Measurements from ENCODE around the gene NUCB2.
"Not testable (repeated sequence)": the region's sequence is repeated elsewhere in the genome, so short reads cannot be mapped to it uniquely, and the experiment has no call there.

NUCB2 gene

GRCh38 chr11:17276236-17277023, at the start of gene NUCB2:
NUCB2 (plus strand) TSS chr11:17276739; CDS start chr11:17295324, 18,585 bp downstream.
- peak; percentile 96 for DNase-seq

DNA sequence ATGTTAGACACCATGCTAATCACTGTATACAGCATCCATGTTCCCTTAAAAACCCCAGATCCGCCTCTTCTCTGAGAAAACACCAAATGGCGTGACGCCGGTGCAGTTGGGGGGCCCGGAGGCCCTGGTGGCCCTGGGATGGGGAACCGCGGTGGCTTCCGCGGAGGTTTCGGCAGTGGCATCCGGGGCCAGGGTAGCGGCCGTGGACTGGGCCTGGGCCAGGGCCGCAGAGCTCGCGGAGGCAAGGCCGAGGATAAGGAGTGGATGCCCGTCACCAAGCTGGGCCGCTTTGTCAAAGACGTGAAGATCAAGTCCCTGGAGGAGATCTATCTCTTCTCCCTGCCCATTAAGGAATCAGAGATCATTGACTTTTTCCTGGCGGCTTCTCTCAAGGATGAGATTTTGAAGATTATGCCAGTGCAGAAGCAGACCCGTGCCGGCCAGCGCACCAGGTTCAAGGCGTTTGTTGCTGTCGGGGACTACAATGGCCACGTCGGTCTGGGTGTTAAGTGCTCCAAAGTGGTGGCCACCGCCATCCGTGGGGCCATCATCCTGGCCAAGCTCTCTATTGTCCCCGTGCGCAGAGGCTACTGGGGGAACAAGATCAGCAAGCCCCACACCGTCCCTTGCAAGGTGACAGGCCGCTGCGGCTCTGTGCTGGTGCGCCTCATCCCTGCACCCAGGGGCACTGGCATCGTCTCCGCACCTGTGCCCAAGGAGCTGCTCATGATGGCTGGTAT, 48.2 kb upstream of the NUCB2 start:
- not testable (repeated sequence) for DNase-seq

GRCh38 chr11:17229481-17230152, 46.9 kb upstream of the NUCB2 start:
- DNase-seq: no peak

- DNase-seq: no peak
These were observed 45.4 kb upstream of the NUCB2 start for GRCh38 chr11:17230867-17231851.

DNA sequence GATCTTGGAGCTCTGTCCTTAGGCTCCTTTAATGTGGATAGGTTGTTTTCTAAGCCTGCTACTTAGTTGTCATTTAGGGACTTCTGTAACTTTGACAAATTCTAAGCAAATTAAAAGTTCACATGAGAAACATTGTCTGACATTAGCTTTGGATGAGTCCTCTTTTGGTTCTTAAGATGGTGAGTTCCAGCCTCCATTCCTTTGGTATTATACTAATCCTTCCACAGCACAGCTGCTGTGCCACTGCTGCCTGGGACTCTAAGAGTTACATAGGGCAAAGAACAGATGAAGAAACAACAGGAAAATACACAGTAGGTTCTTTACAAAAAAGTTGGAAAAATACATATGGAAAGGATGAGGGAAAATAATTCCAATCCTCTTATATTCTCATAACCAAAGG, 43.4 kb upstream of the NUCB2 start:
- no peak for DNase-seq

DNA sequence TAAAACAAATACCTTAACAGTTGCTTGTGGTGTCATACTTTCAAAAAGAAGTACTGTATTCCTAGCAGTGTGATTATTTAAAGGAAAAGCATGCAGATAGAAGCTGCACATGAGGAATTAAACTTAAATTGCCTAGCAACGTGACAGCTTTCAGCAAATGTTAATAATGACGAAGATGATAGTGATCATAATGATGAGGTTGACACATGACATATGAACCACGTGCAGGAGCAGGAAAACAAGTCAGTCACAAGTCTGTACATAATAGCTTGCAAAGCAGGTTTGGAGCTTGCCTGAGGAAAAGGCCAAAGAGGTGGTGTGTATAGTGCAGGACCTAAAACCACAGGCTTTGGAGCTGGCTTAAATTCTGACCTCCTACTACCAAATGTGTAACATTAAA, 38.2 kb upstream of the NUCB2 start:
- no peak for DNase-seq

- DNase-seq: not testable (repeated sequence)
These were observed 36.6 kb upstream of the NUCB2 start for GRCh38 chr11:17239927-17240326.

DNA sequence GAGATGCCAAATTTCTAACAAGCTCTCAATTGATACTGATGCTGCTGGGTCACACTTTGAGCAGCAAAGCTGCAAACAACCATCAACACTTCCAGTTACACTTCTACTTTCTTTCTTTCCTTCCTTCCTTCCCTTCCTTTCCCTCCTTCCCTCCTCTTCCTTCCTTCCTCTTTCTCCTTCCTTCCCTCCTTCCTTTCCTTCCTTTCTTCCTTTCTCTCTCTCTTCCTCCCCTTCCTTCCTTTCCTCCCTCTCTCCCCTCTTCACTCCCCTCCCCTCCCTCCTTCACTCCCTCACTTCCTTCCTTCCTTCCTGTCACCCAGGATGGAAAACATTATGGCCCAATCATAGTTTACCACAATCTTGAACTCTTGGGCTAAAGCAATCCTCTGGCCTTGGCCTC, 35.8 kb upstream of the NUCB2 start:
- no peak for DNase-seq

DNA sequence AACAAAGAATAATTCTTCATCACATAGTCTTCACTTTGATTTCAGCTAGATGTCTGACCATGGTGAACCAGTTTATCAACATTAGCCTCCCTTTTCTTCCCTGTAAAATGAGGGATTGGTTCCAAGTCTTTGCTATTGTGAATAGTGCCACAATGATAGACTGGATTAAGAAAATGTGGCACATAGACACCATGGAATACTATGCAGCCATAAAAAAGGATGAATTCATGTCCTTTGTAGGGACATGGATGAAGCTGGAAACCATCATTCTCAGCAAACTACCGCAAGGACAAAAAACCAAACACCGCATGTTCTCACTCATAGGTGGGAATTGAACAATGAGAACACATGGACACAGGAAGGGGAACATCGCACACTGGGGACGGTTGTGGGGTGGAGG, 33.6 kb upstream of the NUCB2 start:
- DNase-seq: not testable (repeated sequence)

DNA sequence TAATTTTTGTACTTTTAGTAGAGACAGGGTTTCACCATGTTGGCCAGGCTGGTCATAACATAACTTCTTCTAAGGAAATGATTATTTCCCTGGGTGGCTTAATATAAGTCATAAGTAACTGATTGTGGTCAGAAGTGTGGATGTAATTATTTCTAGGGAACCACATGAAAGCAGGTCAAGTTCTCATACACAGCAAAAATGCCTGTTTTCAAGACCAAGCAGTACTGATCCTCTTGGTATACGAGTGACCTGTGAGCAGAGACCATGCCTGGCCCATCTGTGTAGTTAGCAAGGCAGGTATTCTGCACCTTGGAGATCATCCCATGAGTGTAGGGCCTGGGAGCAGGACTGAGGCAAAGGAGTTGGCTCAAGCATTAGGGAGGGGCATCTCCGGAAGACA, 32.5 kb upstream of the NUCB2 start:
- DNase-seq: no peak

- no peak for DNase-seq
These were observed 25.8 kb upstream of the NUCB2 start for GRCh38 chr11:17250561-17251350.

DNA sequence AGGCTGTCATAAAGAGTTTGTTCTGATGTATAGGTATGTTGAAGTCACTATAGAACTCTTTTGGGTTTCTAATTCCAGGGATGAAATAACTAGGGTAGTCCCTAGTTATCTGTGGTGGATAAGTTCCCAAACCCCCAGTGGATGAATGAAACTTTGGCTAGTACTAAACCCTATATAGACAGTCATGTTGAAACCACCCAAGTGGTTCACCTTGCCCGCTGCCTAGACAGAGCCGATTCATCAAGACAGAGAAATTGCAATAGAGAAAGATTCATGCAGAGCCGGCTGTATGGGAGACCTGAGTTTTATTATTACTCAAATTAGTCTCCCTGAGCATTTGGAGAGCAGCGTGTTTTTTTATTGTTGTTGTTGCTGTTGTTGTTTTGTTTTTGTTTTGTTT, 23.8 kb upstream of the NUCB2 start:
- no peak for DNase-seq

- no peak for DNase-seq
These were observed 20.0 kb upstream of the NUCB2 start for GRCh38 chr11:17256512-17256911.

- DNase-seq: no peak
These were observed 19.3 kb upstream of the NUCB2 start for GRCh38 chr11:17257196-17257595.

- DNase-seq: no peak
These were observed 17.9 kb upstream of the NUCB2 start for GRCh38 chr11:17258670-17259069.

DNA sequence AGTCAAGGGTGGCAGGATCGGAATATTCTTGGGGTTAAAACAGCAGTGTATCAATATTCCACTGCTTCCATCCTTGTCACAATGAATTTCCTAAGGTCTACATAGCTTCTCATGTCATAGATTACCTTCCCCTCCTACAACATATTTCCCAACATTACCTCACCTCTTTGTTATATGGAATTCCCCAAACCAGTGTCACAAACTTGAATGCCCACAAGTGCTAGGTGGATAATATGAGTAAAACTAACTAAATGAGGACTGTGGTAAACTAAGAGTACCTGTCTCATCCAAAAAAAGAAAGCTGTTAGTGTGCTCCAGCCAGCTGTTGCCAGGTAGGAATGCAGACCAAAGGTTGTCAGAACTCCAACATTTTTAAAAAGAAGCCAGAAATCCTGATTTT, 17.0 kb upstream of the NUCB2 start:
- DNase-seq: no peak

DNA sequence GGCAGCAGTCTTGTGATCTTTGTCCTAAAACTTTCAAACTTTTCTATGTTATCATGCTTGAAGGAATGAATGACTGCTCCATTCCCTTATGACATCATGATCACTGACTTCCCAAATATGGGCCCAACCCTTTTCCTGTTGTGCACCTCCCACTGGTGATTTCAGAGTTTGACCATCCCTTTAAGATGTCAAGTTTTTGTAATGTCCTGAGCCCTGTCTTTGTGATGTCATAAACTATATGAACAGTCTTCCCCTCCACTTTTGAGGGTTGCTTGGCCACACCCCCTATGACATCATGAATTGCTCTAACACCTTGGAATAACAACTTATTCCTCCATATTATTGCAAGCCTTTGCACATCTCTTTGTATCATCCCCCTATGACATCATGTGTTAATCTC, 16.5 kb upstream of the NUCB2 start:
- no peak for DNase-seq

DNA sequence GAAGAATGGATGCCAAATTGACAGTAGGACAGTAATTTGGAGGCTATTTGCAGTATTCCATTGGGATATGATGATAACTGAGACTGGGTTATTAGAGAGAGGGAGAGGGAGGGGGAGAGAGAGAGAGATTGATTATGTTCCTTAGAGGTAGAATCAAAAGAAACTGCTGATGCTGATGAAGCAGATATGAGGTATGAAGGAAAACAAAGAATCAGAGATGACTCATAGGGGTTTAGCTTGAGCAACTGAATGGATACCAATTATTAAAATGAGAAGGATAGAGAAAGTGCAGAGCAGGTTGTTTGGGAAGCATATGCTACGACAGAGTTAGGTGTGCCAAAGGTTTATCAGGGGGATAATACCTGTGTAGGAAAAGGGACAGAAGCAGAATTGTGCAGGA, 12.8 kb upstream of the NUCB2 start:
- no peak for DNase-seq

- DNase-seq: no peak
These were observed 9.8 kb upstream of the NUCB2 start for GRCh38 chr11:17266781-17267180.

DNA sequence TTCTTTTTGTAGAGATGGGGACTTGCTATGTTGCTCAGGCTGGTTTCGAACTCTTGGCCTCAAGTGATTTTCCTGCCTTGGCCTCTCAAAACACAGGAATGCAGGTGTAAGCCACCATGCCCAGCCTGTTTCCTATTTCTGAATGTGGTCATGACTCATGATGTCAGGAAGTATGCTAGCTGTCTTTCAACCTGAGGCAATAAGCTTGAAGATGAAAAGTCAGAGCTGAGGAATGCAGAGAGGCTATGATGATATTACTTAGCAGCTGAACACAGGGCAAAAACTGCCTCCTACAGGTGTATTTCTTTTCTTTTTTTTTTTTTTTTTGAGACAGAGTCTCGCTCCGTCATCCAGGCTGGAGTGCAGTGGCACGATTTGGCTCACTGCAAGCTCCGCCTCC, 9.0 kb upstream of the NUCB2 start:
- no peak for DNase-seq

- DNase-seq: not testable (repeated sequence)
These were observed 8.0 kb upstream of the NUCB2 start for GRCh38 chr11:17268500-17268899.

DNA sequence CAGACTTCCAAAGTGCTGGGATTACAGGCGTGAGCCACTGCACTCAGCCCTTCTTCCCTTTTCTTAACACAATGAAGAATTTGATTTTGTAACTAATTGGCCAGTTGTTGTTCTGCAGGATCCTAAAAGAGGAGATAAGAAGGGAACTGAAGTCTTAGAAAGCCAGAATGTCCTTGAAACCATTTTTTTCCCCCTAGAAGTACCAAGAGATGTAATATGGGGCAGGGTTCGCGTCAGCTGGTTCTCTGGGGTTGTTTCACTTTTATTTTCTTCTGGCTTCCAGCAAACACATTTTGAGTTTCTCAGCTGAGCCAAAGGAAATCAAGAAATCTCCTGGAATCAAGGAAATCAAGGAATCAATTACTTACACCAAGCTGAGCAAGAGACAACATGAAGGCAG, 7.6 kb upstream of the NUCB2 start:
- no peak for DNase-seq
